ENCODE results near the gene HSP90B1. TPM values are rescaled to one million over a fixed set of nuclear protein-coding genes. Genes with fewer than 3 reads are reported as not detected.

The HSP90B1 gene
- total and polyA plus RNA-seq, 10 of the 15 experiments (the other 5 are each of a cell fraction or from before 2014, with no cell fraction given): 254 to 968 (median 560) TPM

- TF ChIP-seq RCOR1 (conservative IDR thresholded peaks at IDR 0.05; ENCODE audit: low read depth, low read length): no peak
- TF ChIP-seq BMI1 (IDR thresholded peaks at IDR 0.05; ENCODE audit: borderline replicate concordance): no peak
- no peak; the same call in 1 of the 2 replicates for TF ChIP-seq ELK1 (IDR thresholded peaks at IDR 0.05; ENCODE audit: low read depth, low read length)
- TF ChIP-seq ZBTB33 (IDR thresholded peaks at IDR 0.05): no peak
- no peak for TF ChIP-seq FOXK2 (IDR thresholded peaks at IDR 0.05)
- peak; percentile 94 for TF ChIP-seq GABPA (IDR thresholded peaks at IDR 0.05; ENCODE audit: low read depth)
- peak; percentile 20; the same call in 1 of the 2 replicates for TF ChIP-seq TBL1XR1 (IDR thresholded peaks at IDR 0.05; ENCODE audit: low read depth, low read length)
- peak; percentile 92; the same call in 1 of the 2 replicates for TF ChIP-seq FOXM1 (IDR thresholded peaks at IDR 0.05; ENCODE audit: low read depth, low read length)
- TF ChIP-seq PAX8 (IDR thresholded peaks at IDR 0.05): no peak
- peak; percentile 62 for TF ChIP-seq RELA (IDR thresholded peaks at IDR 0.05; ENCODE audit: borderline replicate concordance, partially characterized antibody)
- TF ChIP-seq IKZF2 (IDR thresholded peaks at IDR 0.05): peak; percentile 30 to 54; a peak in 2 of 4 replicates
- TF ChIP-seq CTCF (IDR thresholded peaks at IDR 0.05 in 2 of 3, conservative IDR thresholded peaks at IDR 0.05 in 1 of 3; ENCODE audit: control insufficient read depth in 2 of 3, extremely low read depth in 1 of 3, insufficient read depth in 1 of 3, low read depth in 3 of 3, low read length in 3 of 3): no peak
- no peak for TF ChIP-seq SMC3 (IDR thresholded peaks at IDR 0.05; ENCODE audit: borderline replicate concordance, low read length)
- peak; percentile 42 for TF ChIP-seq CUX1 (IDR thresholded peaks at IDR 0.05; ENCODE audit: insufficient replicate concordance, low read depth, low read length)
- no peak for TF ChIP-seq ATF2 (IDR thresholded peaks at IDR 0.05; ENCODE audit: low read length)
- peak; percentile 86 for TF ChIP-seq TAF1 (IDR thresholded peaks at IDR 0.05; ENCODE audit: borderline replicate concordance, low read depth, low read length)
- peak; percentile 83 for TF ChIP-seq CREM (IDR thresholded peaks at IDR 0.05; ENCODE audit: low read depth)
Observed at GRCh38 chr12:103930034-103930786, at the start of gene HSP90B1 (continued).
